Measurements from ENCODE around the gene UBR4. TPM values are rescaled to one million over a fixed set of nuclear protein-coding genes. Genes with fewer than 3 reads are reported as not detected.
"Not testable (repeated sequence)": the region's sequence is repeated elsewhere in the genome, so short reads cannot be mapped to it uniquely, and the experiment has no call there.

UBR4 gene
- total RNA-seq, 1 experiment from 2014 or later, result 126 TPM

- intact Hi-C loops (cut with micrococcal nuclease; ENCODE audit: unreplicated experiment), result no loop called here
- Histone ChIP-seq H3K4me3 (ENCODE audit: low read depth in 2 of 2, low read length in 2 of 2) (no peak overlapping the region), H3K36me3 (ENCODE audit: control insufficient read depth, insufficient read depth, low read length) (peaks cover 32% of the 10 kb centered on the region), H3K27me3 (ENCODE audit: control insufficient read depth, insufficient read depth, low read length) (no peaks in the 10 kb centered on the region), H3K9me3 (ENCODE audit: control insufficient read depth, insufficient read depth, low read depth, low read length) (no peaks in the 10 kb centered on the region), H3K4me1 (ENCODE audit: control insufficient read depth, insufficient read depth, low read length) (no peaks in the 10 kb centered on the region), H3K27ac (ENCODE audit: low read length) (no peak overlapping the region)
- ChIA-PET CTCF (no interaction called here), POLR2A (no interaction called here)
- no peak for ATAC-seq
- no peak for DNase-seq (ENCODE audit: low read depth, low spot score)
- BruUV-seq (replicated peaks), result no TSS peak
- TF ChIP-seq SIN3A (IDR thresholded peaks at IDR 0.05; ENCODE audit: borderline replicate concordance, insufficient read depth, low read depth, low read length) (no peak), TCF7L2 (IDR thresholded peaks at IDR 0.05; ENCODE audit: low read depth, low read length) (no peak), POLR2AphosphoS5 (IDR thresholded peaks at IDR 0.05; ENCODE audit: low read depth, low read length) (no peak)
- TF ChIP-seq, protein P1, sequence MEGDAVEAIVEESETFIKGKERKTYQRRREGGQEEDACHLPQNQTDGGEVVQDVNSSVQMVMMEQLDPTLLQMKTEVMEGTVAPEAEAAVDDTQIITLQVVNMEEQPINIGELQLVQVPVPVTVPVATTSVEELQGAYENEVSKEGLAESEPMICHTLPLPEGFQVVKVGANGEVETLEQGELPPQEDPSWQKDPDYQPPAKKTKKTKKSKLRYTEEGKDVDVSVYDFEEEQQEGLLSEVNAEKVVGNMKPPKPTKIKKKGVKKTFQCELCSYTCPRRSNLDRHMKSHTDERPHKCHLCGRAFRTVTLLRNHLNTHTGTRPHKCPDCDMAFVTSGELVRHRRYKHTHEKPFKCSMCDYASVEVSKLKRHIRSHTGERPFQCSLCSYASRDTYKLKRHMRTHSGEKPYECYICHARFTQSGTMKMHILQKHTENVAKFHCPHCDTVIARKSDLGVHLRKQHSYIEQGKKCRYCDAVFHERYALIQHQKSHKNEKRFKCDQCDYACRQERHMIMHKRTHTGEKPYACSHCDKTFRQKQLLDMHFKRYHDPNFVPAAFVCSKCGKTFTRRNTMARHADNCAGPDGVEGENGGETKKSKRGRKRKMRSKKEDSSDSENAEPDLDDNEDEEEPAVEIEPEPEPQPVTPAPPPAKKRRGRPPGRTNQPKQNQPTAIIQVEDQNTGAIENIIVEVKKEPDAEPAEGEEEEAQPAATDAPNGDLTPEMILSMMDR (IDR thresholded peaks at IDR 0.05), result no peak; the same call in 1 of the 2 replicates
- TF ChIP-seq, protein P2, sequence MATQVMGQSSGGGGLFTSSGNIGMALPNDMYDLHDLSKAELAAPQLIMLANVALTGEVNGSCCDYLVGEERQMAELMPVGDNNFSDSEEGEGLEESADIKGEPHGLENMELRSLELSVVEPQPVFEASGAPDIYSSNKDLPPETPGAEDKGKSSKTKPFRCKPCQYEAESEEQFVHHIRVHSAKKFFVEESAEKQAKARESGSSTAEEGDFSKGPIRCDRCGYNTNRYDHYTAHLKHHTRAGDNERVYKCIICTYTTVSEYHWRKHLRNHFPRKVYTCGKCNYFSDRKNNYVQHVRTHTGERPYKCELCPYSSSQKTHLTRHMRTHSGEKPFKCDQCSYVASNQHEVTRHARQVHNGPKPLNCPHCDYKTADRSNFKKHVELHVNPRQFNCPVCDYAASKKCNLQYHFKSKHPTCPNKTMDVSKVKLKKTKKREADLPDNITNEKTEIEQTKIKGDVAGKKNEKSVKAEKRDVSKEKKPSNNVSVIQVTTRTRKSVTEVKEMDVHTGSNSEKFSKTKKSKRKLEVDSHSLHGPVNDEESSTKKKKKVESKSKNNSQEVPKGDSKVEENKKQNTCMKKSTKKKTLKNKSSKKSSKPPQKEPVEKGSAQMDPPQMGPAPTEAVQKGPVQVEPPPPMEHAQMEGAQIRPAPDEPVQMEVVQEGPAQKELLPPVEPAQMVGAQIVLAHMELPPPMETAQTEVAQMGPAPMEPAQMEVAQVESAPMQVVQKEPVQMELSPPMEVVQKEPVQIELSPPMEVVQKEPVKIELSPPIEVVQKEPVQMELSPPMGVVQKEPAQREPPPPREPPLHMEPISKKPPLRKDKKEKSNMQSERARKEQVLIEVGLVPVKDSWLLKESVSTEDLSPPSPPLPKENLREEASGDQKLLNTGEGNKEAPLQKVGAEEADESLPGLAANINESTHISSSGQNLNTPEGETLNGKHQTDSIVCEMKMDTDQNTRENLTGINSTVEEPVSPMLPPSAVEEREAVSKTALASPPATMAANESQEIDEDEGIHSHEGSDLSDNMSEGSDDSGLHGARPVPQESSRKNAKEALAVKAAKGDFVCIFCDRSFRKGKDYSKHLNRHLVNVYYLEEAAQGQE (IDR thresholded peaks at IDR 0.05; ENCODE audit: insufficient read depth in 1 of 2, low read depth in 2 of 2, low read length in 1 of 2), result no peak
- in situ Hi-C loops (cut with HindIII; ENCODE audit: low pct_unique_long_range_greater_than_20kb, low sequenced_read_pairs), result no loop called here
Measured at GRCh38 chr1:19232524-19232846, 22.4 kb upstream of the UBR4 start.

DNA sequence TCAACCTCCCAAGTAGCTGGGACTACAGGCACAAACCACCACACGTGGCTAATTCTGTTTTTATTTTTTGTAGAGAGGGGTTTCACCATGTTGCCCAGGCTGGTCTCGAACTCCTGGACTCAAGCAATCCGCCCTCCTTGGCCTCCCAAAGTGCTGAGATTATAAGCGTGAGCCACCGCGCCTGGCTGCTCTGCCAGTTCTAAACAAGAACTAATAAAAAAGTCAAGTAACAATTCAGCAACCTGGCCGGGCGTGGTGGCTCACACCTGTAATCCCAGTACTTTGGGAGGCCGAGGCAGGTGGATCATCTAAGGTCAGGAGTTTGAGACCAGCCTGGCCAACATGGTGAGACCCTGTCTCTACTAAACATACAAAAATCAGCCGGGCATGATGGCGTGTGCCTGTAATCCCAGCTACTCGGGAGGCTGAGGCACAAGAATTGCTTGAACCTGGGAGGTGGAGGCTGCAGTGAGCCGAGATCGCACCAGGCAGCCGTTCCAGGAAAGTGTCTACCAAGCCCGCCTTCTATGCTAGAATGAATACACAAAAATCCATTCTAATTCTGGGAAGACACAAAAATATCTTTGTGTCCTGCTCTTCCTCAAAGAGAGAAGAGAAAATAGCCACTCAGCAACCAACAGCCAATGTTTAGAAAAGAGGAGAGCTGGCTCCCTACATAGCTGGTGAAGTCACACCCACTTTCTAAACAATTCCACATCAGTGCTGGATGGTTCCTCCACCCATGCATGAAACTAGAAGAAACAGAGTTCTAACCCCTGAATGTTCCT, 21.9 kb upstream of the UBR4 start:
- DNase-seq (ENCODE audit: low read depth, low spot score); BruUV-seq (replicated peaks); CTCF ChIA-PET; H3K4me3 ChIP-seq (ENCODE audit: low read depth in 2 of 2, low read length in 2 of 2); H3K9me3 ChIP-seq (ENCODE audit: control insufficient read depth, insufficient read depth, low read depth, low read length); in situ Hi-C loops (cut with HindIII; ENCODE audit: low pct_unique_long_range_greater_than_20kb, low sequenced_read_pairs); POLR2A ChIA-PET; H3K4me1 ChIP-seq (ENCODE audit: control insufficient read depth, insufficient read depth, low read length); ATAC-seq; intact Hi-C loops (cut with micrococcal nuclease; ENCODE audit: unreplicated experiment); H3K27ac ChIP-seq (ENCODE audit: low read length); H3K27me3 ChIP-seq (ENCODE audit: control insufficient read depth, insufficient read depth, low read length): not testable (repeated sequence)
- H3K36me3 ChIP-seq (ENCODE audit: control insufficient read depth, insufficient read depth, low read length), result peaks cover 29% of the 10 kb centered on the region

DNA sequence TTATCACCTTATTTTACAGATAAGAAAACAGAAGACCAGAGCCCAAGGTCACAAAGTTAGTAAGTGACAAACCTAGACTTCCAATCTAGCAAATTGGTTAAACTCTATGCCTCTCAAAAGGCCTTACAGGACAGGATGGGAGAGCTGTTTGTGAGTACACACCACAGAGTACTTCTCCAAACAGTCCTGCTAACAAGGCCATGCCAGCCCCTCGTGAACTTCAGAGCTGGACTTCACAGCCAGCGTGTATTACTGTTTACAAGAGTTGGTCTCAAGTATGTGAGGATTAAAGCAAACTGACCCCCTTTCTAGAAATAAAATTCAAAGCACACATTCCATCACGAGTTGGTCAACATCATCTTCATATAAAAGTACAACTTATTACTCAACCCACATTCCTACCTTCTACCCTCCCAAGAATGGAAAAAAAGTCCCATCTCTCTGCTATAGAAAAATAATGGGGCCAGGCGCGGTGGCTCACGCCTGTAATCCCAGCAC, 19.8 kb upstream of the UBR4 start:
- POLR2A ChIA-PET, result no interaction called here
- no peak for ATAC-seq
- no TSS peak for BruUV-seq (replicated peaks)
- peaks cover 29% of the 10 kb centered on the region for H3K36me3 ChIP-seq (ENCODE audit: control insufficient read depth, insufficient read depth, low read length)
- H3K9me3 ChIP-seq (ENCODE audit: control insufficient read depth, insufficient read depth, low read depth, low read length), result no peaks in the 10 kb centered on the region
- no peak overlapping the region for H3K4me3 ChIP-seq (ENCODE audit: low read depth in 2 of 2, low read length in 2 of 2)
- in situ Hi-C loops (cut with HindIII; ENCODE audit: low pct_unique_long_range_greater_than_20kb, low sequenced_read_pairs) (no loop called here), intact Hi-C loops (cut with micrococcal nuclease; ENCODE audit: unreplicated experiment) (no loop called here)
- CTCF ChIA-PET, result no interaction called here
- no peaks in the 10 kb centered on the region for H3K4me1 ChIP-seq (ENCODE audit: control insufficient read depth, insufficient read depth, low read length)
- H3K27ac ChIP-seq (ENCODE audit: low read length), result no peak overlapping the region
- no peak for DNase-seq (ENCODE audit: low read depth, low spot score)
- TF ChIP-seq, protein P2 (IDR thresholded peaks at IDR 0.05; ENCODE audit: insufficient read depth in 1 of 2, low read depth in 2 of 2, low read length in 1 of 2), result no peak
- TF ChIP-seq, protein P1 (IDR thresholded peaks at IDR 0.05), result no peak
- TF ChIP-seq SIN3A (IDR thresholded peaks at IDR 0.05; ENCODE audit: borderline replicate concordance, insufficient read depth, low read depth, low read length), result no peak
- TF ChIP-seq POLR2AphosphoS5 (IDR thresholded peaks at IDR 0.05; ENCODE audit: low read depth, low read length), result no peak
- H3K27me3 ChIP-seq (ENCODE audit: control insufficient read depth, insufficient read depth, low read length), result no peaks in the 10 kb centered on the region

Data from Panc1 (cell line).